ENCODE data around the gene DALRD3.

GRCh38 chr3:49028673-49029562 is 10.5 kb upstream of the DALRD3 start, which contains the start of gene IMPDH2:
- TF ChIP-seq ELK1 (IDR thresholded peaks at IDR 0.05; ENCODE audit: low read depth, low read length) (no peak), CBX8 (IDR thresholded peaks at IDR 0.05) (no peak; the same call in 1 of the 2 replicates), CTCF (IDR thresholded peaks at IDR 0.05) (no peak), RARB (CRISPR knock-in tag; IDR thresholded peaks at IDR 0.05) (peak; percentile 81), HOXA7 (CRISPR knock-in tag; IDR thresholded peaks at IDR 0.05) (no peak; the same call in 1 of the 2 replicates), RAD21 (conservative IDR thresholded peaks at IDR 0.05 in 1 of 2, IDR thresholded peaks at IDR 0.05 in 1 of 2) (no peak), RNF2 (IDR thresholded peaks at IDR 0.05; ENCODE audit: borderline replicate concordance, low read depth) (no peak), REST (IDR thresholded peaks at IDR 0.05) (peak; percentile 16; the same call in 1 of the 2 replicates), PHF8 (IDR thresholded peaks at IDR 0.05; ENCODE audit: borderline replicate concordance, low read depth) (peak; percentile 91)
